ENCODE data around the gene PPIL6.

The PPIL6 gene

GRCh38 chr6:109434456-109434855 lies 6.0 kb downstream of the PPIL6 start:
- peak in 1 of 2 donors; percentile 55 for DNase-seq (ENCODE audit: low read depth in 2 of 2)
- no peak for TF ChIP-seq CTCF (IDR thresholded peaks at IDR 0.05; ENCODE audit: low read depth, low read length)
- no peak overlapping the region for H3K4me3 ChIP-seq (replicated peaks in 1 of 2; ENCODE audit: low read depth in 2 of 2, low read length in 2 of 2)

- no peak overlapping the region for H3K4me3 ChIP-seq (replicated peaks in 1 of 2; ENCODE audit: low read depth in 2 of 2, low read length in 2 of 2)
- no peak for DNase-seq (ENCODE audit: low read depth in 2 of 2)
These were observed 10.9 kb downstream of the PPIL6 start for GRCh38 chr6:109429496-109429895.

GRCh38 chr6:109428889-109429477 lies 11.4 kb downstream of the PPIL6 start:
- DNase-seq (ENCODE audit: low read depth in 2 of 2) = peak; percentile 50 to 90
- TF ChIP-seq CTCF (IDR thresholded peaks at IDR 0.05; ENCODE audit: low read depth, low read length) = no peak
- H3K4me3 ChIP-seq (replicated peaks in 1 of 2; ENCODE audit: low read depth in 2 of 2, low read length in 2 of 2) = no peak overlapping the region

More at GRCh38 chr6:109429496-109429895, 10.9 kb downstream of the PPIL6 start:
- TF ChIP-seq CTCF (IDR thresholded peaks at IDR 0.05; ENCODE audit: low read depth, low read length) = no peak

GRCh38 chr6:109424946-109425345 lies 15.5 kb downstream of the PPIL6 start:
- no peak for TF ChIP-seq CTCF (IDR thresholded peaks at IDR 0.05; ENCODE audit: low read depth, low read length)
- H3K4me3 ChIP-seq (replicated peaks in 1 of 2; ENCODE audit: low read depth in 2 of 2, low read length in 2 of 2) = no peak overlapping the region
- DNase-seq (ENCODE audit: low read depth in 2 of 2) = no peak

- TF ChIP-seq CTCF (IDR thresholded peaks at IDR 0.05; ENCODE audit: low read depth, low read length) = no peak
- no peak for DNase-seq (ENCODE audit: low read depth in 2 of 2)
- no peak overlapping the region for H3K4me3 ChIP-seq (replicated peaks in 1 of 2; ENCODE audit: low read depth in 2 of 2, low read length in 2 of 2)
These were observed 19.2 kb downstream of the PPIL6 start for GRCh38 chr6:109421184-109421583.

GRCh38 chr6:109420751-109421150 lies 19.7 kb downstream of the PPIL6 start:
- no peak for DNase-seq (ENCODE audit: low read depth in 2 of 2)
- H3K4me3 ChIP-seq (replicated peaks in 1 of 2; ENCODE audit: low read depth in 2 of 2, low read length in 2 of 2) = no peak overlapping the region
- TF ChIP-seq CTCF (IDR thresholded peaks at IDR 0.05; ENCODE audit: low read depth, low read length) = no peak

GRCh38 chr6:109417646-109418045 lies 22.8 kb downstream of the PPIL6 start:
- no peak overlapping the region for H3K4me3 ChIP-seq (replicated peaks in 1 of 2; ENCODE audit: low read depth in 2 of 2, low read length in 2 of 2)
- no peak for DNase-seq (ENCODE audit: low read depth in 2 of 2)
- TF ChIP-seq CTCF (IDR thresholded peaks at IDR 0.05; ENCODE audit: low read depth, low read length) = no peak
